ENCODE data around the gene TYMP. TPM values are rescaled to one million over a fixed set of nuclear protein-coding genes. Genes with fewer than 3 reads are reported as not detected.

TYMP gene
- total and polyA plus RNA-seq, 2 of the 4 experiments (the other 2 are of a cell fraction), result 0.18 to 0.74 TPM

DNA sequence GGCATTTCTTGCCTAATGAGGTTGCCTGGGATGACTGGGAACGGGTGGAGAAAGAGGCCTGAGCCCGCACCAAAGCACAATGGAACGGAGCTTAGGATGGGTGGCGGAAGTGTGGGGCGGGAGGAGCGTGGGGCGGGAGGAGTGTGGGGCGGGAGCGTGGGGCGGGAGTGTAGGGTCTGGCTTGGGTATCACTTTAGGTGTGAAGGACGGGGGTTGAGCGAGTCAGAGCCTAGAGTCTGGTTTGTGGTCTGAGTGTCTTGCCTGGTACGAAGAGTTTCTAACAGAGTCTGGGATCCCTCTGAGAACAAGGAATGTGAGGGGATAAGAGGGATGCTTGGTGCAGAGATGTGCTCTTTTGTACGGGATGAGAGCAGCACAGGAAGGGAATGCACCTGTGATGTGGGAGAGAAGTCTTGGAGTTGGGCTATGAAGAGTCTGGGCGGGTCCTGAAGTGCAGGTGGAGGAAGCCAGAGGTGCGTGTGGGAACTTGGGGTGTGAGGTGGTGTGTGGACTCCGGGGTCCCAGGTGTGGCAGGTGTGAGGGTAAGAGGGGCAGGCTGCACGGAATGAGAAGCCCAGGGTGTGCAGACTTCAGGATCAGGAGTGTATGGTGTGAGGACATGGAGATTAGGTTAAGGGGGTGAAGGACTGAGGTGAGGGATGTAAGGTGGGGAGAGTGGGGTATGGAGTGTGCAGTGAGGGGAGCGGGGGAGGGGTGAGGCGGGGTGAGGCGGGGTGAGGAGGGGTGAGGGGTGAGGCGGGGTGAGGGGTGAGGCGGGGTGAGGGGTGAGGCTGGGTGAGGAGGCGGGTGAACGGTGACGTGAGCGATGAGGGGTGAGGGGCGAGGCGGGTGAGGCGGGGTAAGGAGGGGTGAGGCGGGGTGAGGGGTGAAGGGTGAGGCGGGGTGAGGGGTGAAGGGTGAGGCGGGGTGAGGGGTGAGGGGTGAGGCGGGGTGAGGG, 31.9 kb upstream of the TYMP start:
- no peak overlapping the region for H3K18ac ChIP-seq (ENCODE audit: low read depth, low read length)
- intact Hi-C loops (cut with micrococcal nuclease), result no loop called here
- no peaks in the 10 kb centered on the region for H3K36me3 ChIP-seq (ENCODE audit: control insufficient read depth, insufficient read depth, low read length)
- H4K91ac ChIP-seq (ENCODE audit: insufficient read depth, low read depth, low read length), result no peak overlapping the region
- peaks cover 32% of the 10 kb centered on the region for H3K27me3 ChIP-seq (ENCODE audit: control insufficient read depth, insufficient read depth, low read length)
- no peaks in the 10 kb centered on the region for H3K9me3 ChIP-seq (ENCODE audit: control insufficient read depth, insufficient read depth, low read length)
- no peak overlapping the region for H2BK120ac ChIP-seq (ENCODE audit: low read depth, low read length)
- H4K8ac ChIP-seq (ENCODE audit: low read depth in 2 of 2, low read length in 2 of 2), result no peak overlapping the region
- H3K4me1 ChIP-seq (ENCODE audit: control insufficient read depth, insufficient read depth, low read length), result no peaks in the 10 kb centered on the region
- no peak overlapping the region for H3K4ac ChIP-seq (ENCODE audit: low read depth, low read length)
- no TSS peak for BruUV-seq (replicated peaks)
- dilution Hi-C loops (cut with HindIII; ENCODE audit: low sequenced_read_pairs, unreplicated experiment), result no loop called here
- no peak overlapping the region for H2BK20ac ChIP-seq (ENCODE audit: low read depth, low read length)
- H2AK5ac ChIP-seq (ENCODE audit: low read depth, low read length), result no peak overlapping the region
- H3K27ac ChIP-seq (ENCODE audit: insufficient read depth, low read length), result no peak overlapping the region
- no peak overlapping the region for H3K4me2 ChIP-seq (ENCODE audit: low read depth, low read length)
- no peak overlapping the region for H2BK15ac ChIP-seq (ENCODE audit: low read depth, low read length)
- no peak overlapping the region for H2BK5ac ChIP-seq (ENCODE audit: low read depth, low read length, poor library complexity, severe bottlenecking)
- H3K14ac ChIP-seq (replicated peaks; ENCODE audit: low read depth, low read length), result no peak overlapping the region
- ATAC-seq (ENCODE audit: low read depth) (no peak), DNase-seq (no peak)
- no peak overlapping the region for H3K56ac ChIP-seq (ENCODE audit: extremely low read depth, insufficient read depth, low read length)
- H3K9ac ChIP-seq (ENCODE audit: low read depth, low read length), result no peak overlapping the region
- H4K20me1 ChIP-seq (ENCODE audit: insufficient read depth, low read length), result no peaks in the 10 kb centered on the region
- ChIA-PET POLR2A (ENCODE audit: unreplicated experiment) (no interaction called here), CTCF (no interaction called here)
- H3K9me1 ChIP-seq (ENCODE audit: insufficient read depth, low read length), result 0 out of 2 replicates have a peak, but pooled peaks cover 4% of the 10 kb centered on the region
- H3K4me3 ChIP-seq (ENCODE audit: insufficient read depth, low read depth, low read length), result no peak overlapping the region
- no peak overlapping the region for H3K23ac ChIP-seq (ENCODE audit: low read depth, low read length)
- H2AK9ac ChIP-seq (replicated peaks; ENCODE audit: low read depth, low read length, poor library complexity), result no peak overlapping the region
- WGBS, 2 experiments (ENCODE audit: extremely low coverage in 2 of 2, insufficient read length in 1 of 2), result 68% methylated on average over 13 of the region's 34 CpGs; no CpG with 5 or more reads in 1 of the 2 experiments
- H4K5ac ChIP-seq (ENCODE audit: low read depth, low read length), result no peak overlapping the region
- in situ Hi-C loops (cut with MboI; ENCODE audit: low sequenced_read_pairs), result no loop called here
- H2AFZ ChIP-seq (replicated peaks; ENCODE audit: low read length, poor library complexity), result peak overlapping the region; percentile 51
- no peaks in the 10 kb centered on the region for H3K79me1 ChIP-seq (ENCODE audit: low read depth in 1 of 2, low read length in 2 of 2)
- TF ChIP-seq CEBPB (IDR thresholded peaks at IDR 0.05; ENCODE audit: low read depth, low read length) (no peak), SMC3 (IDR thresholded peaks at IDR 0.05; ENCODE audit: low read depth, low read length) (no peak), RFX5 (IDR thresholded peaks at IDR 0.05; ENCODE audit: low read depth, low read length) (no peak), RCOR1 (IDR thresholded peaks at IDR 0.05; ENCODE audit: insufficient replicate concordance, low read length) (no peak), FOS (IDR thresholded peaks at IDR 0.05; ENCODE audit: low read depth, low read length) (no peak), CHD1 (IDR thresholded peaks at IDR 0.05; ENCODE audit: low read depth, low read length) (no peak), BHLHE40 (IDR thresholded peaks at IDR 0.05; ENCODE audit: low read depth, low read length) (no peak), MAFK (IDR thresholded peaks at IDR 0.05; ENCODE audit: low read depth, low read length) (no peak), RAD21 (IDR thresholded peaks at IDR 0.05; ENCODE audit: low read length) (no peak), MXI1 (IDR thresholded peaks at IDR 0.05; ENCODE audit: borderline replicate concordance, low read depth, low read length) (no peak), NFE2L2 (IDR thresholded peaks at IDR 0.05; ENCODE audit: low read depth, low read length) (no peak), POLR2A (IDR thresholded peaks at IDR 0.05; ENCODE audit: low read depth, low read length) (no peak)
- TF ChIP-seq, protein P1, sequence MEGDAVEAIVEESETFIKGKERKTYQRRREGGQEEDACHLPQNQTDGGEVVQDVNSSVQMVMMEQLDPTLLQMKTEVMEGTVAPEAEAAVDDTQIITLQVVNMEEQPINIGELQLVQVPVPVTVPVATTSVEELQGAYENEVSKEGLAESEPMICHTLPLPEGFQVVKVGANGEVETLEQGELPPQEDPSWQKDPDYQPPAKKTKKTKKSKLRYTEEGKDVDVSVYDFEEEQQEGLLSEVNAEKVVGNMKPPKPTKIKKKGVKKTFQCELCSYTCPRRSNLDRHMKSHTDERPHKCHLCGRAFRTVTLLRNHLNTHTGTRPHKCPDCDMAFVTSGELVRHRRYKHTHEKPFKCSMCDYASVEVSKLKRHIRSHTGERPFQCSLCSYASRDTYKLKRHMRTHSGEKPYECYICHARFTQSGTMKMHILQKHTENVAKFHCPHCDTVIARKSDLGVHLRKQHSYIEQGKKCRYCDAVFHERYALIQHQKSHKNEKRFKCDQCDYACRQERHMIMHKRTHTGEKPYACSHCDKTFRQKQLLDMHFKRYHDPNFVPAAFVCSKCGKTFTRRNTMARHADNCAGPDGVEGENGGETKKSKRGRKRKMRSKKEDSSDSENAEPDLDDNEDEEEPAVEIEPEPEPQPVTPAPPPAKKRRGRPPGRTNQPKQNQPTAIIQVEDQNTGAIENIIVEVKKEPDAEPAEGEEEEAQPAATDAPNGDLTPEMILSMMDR (conservative IDR thresholded peaks at IDR 0.05; ENCODE audit: low read depth, low read length), result no peak
- TF ChIP-seq, protein P2, sequence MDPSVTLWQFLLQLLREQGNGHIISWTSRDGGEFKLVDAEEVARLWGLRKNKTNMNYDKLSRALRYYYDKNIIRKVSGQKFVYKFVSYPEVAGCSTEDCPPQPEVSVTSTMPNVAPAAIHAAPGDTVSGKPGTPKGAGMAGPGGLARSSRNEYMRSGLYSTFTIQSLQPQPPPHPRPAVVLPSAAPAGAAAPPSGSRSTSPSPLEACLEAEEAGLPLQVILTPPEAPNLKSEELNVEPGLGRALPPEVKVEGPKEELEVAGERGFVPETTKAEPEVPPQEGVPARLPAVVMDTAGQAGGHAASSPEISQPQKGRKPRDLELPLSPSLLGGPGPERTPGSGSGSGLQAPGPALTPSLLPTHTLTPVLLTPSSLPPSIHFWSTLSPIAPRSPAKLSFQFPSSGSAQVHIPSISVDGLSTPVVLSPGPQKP (IDR thresholded peaks at IDR 0.05; ENCODE audit: borderline replicate concordance, low read depth, low read length), result no peak
- TF ChIP-seq, protein P3, sequence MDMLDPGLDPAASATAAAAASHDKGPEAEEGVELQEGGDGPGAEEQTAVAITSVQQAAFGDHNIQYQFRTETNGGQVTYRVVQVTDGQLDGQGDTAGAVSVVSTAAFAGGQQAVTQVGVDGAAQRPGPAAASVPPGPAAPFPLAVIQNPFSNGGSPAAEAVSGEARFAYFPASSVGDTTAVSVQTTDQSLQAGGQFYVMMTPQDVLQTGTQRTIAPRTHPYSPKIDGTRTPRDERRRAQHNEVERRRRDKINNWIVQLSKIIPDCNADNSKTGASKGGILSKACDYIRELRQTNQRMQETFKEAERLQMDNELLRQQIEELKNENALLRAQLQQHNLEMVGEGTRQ (IDR thresholded peaks at IDR 0.05; ENCODE audit: low read depth, low read length), result no peak
